ENCODE measurements around the gene RHEB. TPM values are rescaled to one million over a fixed set of nuclear protein-coding genes. Genes with fewer than 3 reads are reported as not detected.

Gene RHEB
- total and polyA plus RNA-seq, 2 donors (not counting 1 experiment from before 2014, with no cell fraction given) = 9.3 to 40.3 TPM

- peaks cover 0 to 5% (median 1%) of the 10 kb centered on the region in 4 experiments for H3K27me3 ChIP-seq (replicated peaks in 1 of 4; ENCODE audit: control extremely low read depth in 1 of 4, control insufficient read depth in 3 of 4, insufficient read depth in 4 of 4, low read length in 3 of 4)
- no peak overlapping the region for H2AFZ ChIP-seq (ENCODE audit: insufficient read depth, low read depth, low read length, poor library complexity, severe bottlenecking)
- H3K4me3 ChIP-seq (ENCODE audit: control extremely low read depth in 1 of 5, extremely low read depth in 1 of 5, insufficient read depth in 1 of 5, low read depth in 2 of 5, low read length in 4 of 5) = no peak overlapping the region
- no peaks in the 10 kb centered on the region for H3K4me1 ChIP-seq (ENCODE audit: control insufficient read depth in 2 of 2, insufficient read depth in 2 of 2, low read length in 2 of 2)
- DNase-seq = no peak
- Mint-ChIP-seq H3K9me3 (ENCODE audit: insufficient read depth) (peaks cover 3% of the 10 kb centered on the region), H3K27ac (no peak overlapping the region), H3K4me1 (no peaks in the 10 kb centered on the region), H3K4me3 (no peak overlapping the region), H3K27me3 (peaks cover 27% of the 10 kb centered on the region)
- no peaks in the 10 kb centered on the region for H3K79me2 ChIP-seq (ENCODE audit: control insufficient read depth, insufficient read depth, low read length)
- H3K4me2 ChIP-seq (replicated peaks; ENCODE audit: low read depth, low read length, poor library complexity, severe bottlenecking) = no peak overlapping the region
- H4K20me1 ChIP-seq (ENCODE audit: control insufficient read depth, insufficient read depth, low read length, poor library complexity, severe bottlenecking) = no peaks in the 10 kb centered on the region
- peaks cover 0 to 4% (median 0%) of the 10 kb centered on the region in 3 donors for H3K9me3 ChIP-seq (ENCODE audit: control extremely low read depth in 1 of 3, control insufficient read depth in 2 of 3, insufficient read depth in 1 of 3, low read length in 2 of 3)
- TF ChIP-seq EZH2 (IDR thresholded peaks at IDR 0.05; ENCODE audit: borderline replicate concordance, insufficient read depth, low read depth, low read length, poor library complexity, severe bottlenecking) = no peak
- no peak for TF ChIP-seq CTCF (IDR thresholded peaks at IDR 0.05)
- 96% methylated on average over 5 of the region's 7 CpGs for WGBS (ENCODE audit: insufficient coverage)
- intact Hi-C loops (cut with micrococcal nuclease) = no loop called here
- no peak for ATAC-seq (ENCODE audit: low read depth)
- CTCF ChIA-PET = no interaction called here
- H3K36me3 ChIP-seq (replicated peaks in 1 of 2; ENCODE audit: control extremely low read depth in 1 of 2, control insufficient read depth in 1 of 2, extremely low read depth in 1 of 2, insufficient read depth in 2 of 2, low read length in 1 of 2) = no peaks in the 10 kb centered on the region
- POLR2A ChIA-PET = no interaction called here
- no peak overlapping the region for H3K9ac ChIP-seq (ENCODE audit: low read length)
- H3K27ac ChIP-seq (ENCODE audit: low read length in 2 of 2) = no peak overlapping the region
These were observed 29.4 kb upstream of the RHEB start for GRCh38 chr7:151549083-151549482.

GRCh38 chr7:151544183-151544582 lies 24.5 kb upstream of the RHEB start:
- H3K9me3 ChIP-seq (ENCODE audit: control extremely low read depth in 1 of 3, control insufficient read depth in 2 of 3, insufficient read depth in 1 of 3, low read length in 2 of 3) = no peaks in the 10 kb centered on the region
- no peak overlapping the region for H3K4me2 ChIP-seq (replicated peaks; ENCODE audit: low read depth, low read length, poor library complexity, severe bottlenecking)
- peaks cover 0 to 10% (median 3%) of the 10 kb centered on the region in 4 experiments for H3K27me3 ChIP-seq (replicated peaks in 1 of 4; ENCODE audit: control extremely low read depth in 1 of 4, control insufficient read depth in 3 of 4, insufficient read depth in 4 of 4, low read length in 3 of 4)
- intact Hi-C loops (cut with micrococcal nuclease) = no loop called here
- CTCF ChIA-PET = no interaction called here
- DNase-seq (no peak), ATAC-seq (ENCODE audit: low read depth) (no peak)
- H3K36me3 ChIP-seq (replicated peaks in 1 of 2; ENCODE audit: control extremely low read depth in 1 of 2, control insufficient read depth in 1 of 2, extremely low read depth in 1 of 2, insufficient read depth in 2 of 2, low read length in 1 of 2) = no peaks in the 10 kb centered on the region
- H3K4me3 ChIP-seq (ENCODE audit: control extremely low read depth in 1 of 5, extremely low read depth in 1 of 5, insufficient read depth in 1 of 5, low read depth in 2 of 5, low read length in 4 of 5) = no peak overlapping the region
- POLR2A ChIA-PET = no interaction called here
- Mint-ChIP-seq H3K4me1 (no peaks in the 10 kb centered on the region), H3K4me3 (no peak overlapping the region), H3K27me3 (peaks cover 35% of the 10 kb centered on the region), H3K27ac (no peak overlapping the region), H3K9me3 (ENCODE audit: insufficient read depth) (no peaks in the 10 kb centered on the region)
- H3K27ac ChIP-seq (ENCODE audit: low read length in 2 of 2) = no peak overlapping the region
- H3K4me1 ChIP-seq (ENCODE audit: control insufficient read depth in 2 of 2, insufficient read depth in 2 of 2, low read length in 2 of 2) = no peaks in the 10 kb centered on the region
- no peaks in the 10 kb centered on the region for H4K20me1 ChIP-seq (ENCODE audit: control insufficient read depth, insufficient read depth, low read length, poor library complexity, severe bottlenecking)
- TF ChIP-seq CTCF (IDR thresholded peaks at IDR 0.05) (no peak), EZH2 (IDR thresholded peaks at IDR 0.05; ENCODE audit: borderline replicate concordance, insufficient read depth, low read depth, low read length, poor library complexity, severe bottlenecking) (no peak)
- H3K79me2 ChIP-seq (ENCODE audit: control insufficient read depth, insufficient read depth, low read length) = no peaks in the 10 kb centered on the region
- H2AFZ ChIP-seq (ENCODE audit: insufficient read depth, low read depth, low read length, poor library complexity, severe bottlenecking) = no peak overlapping the region
- no peak overlapping the region for H3K9ac ChIP-seq (ENCODE audit: low read length)
